Activated CD8-positive, alpha-beta memory T cell treated with anti-CD3 and anti-CD28 coated beads for 4 hours (primary cell): ENCODE data around the gene PLA2G12A.
"Not testable (repeated sequence)": the region's sequence is repeated elsewhere in the genome, so short reads cannot be mapped to it uniquely, and the experiment has no call there.

Source experiments
- DNase-seq, 2 donors: peaks; one replicate each; pipeline ENCODE4 v3.0.0-alpha.2; 2020; ENCODE audit warnings: low read depth in 2 of 2

Gene PLA2G12A

GRCh38 chr4:109678925-109679324, 50.9 kb downstream of the PLA2G12A start:
- DNase-seq: not testable (repeated sequence)

- DNase-seq: not testable (repeated sequence)
These were observed 51.4 kb downstream of the PLA2G12A start for GRCh38 chr4:109678472-109678871.

GRCh38 chr4:109676886-109677285, 53.0 kb downstream of the PLA2G12A start:
- DNase-seq: no peak

- no peak for DNase-seq
These were observed 54.0 kb downstream of the PLA2G12A start for GRCh38 chr4:109675843-109676242.

- no peak for DNase-seq
These were observed 54.7 kb downstream of the PLA2G12A start for GRCh38 chr4:109675181-109675580.

- no peak for DNase-seq
These were observed 56.6 kb downstream of the PLA2G12A start for GRCh38 chr4:109673303-109673702.

- no peak for DNase-seq
These were observed 57.5 kb downstream of the PLA2G12A start for GRCh38 chr4:109672169-109672930.

GRCh38 chr4:109671350-109671749, 58.5 kb downstream of the PLA2G12A start:
- DNase-seq: no peak

- DNase-seq: no peak
These were observed 63.9 kb downstream of the PLA2G12A start for GRCh38 chr4:109665783-109666485.

GRCh38 chr4:109662771-109663170, 67.1 kb downstream of the PLA2G12A start:
- DNase-seq: no peak

- DNase-seq: no peak
These were observed 67.8 kb downstream of the PLA2G12A start for GRCh38 chr4:109662116-109662515.
